BJ (cell line): Measurements from ENCODE around the gene DCP2. TPM values are rescaled to one million over a fixed set of nuclear protein-coding genes. Genes with fewer than 3 reads are reported as not detected.

Experiments
- CTCF ChIA-PET: fragments of 350-600 bp; formaldehyde crosslinking; extraction: SDS; loops from one replicate; lab custom pipeline; 2021; ENCODE audit warnings: antibody characterized with exemption, inconsistent platforms; lab: Yijun Ruan, JAX
- POLR2A ChIA-PET: fragments of 300-600 bp; sonication (Branson Sonifier 250); formaldehyde crosslinking; extraction: SDS; loops from one replicate; lab custom pipeline; 2021; ENCODE audit warnings: antibody characterized with exemption; lab: Charles Lee
- DNase-seq: peaks from one replicate; pipeline ENCODE4 v3.0.0-alpha.2; 2011; ENCODE audit warnings: low read depth
- H3K27me3 ChIP-seq: 2 replicates; pipeline ENCODE4 v1.6.0; 2011; ENCODE audit warnings: low read length; ENCODE audit not compliant: control insufficient read depth, insufficient read depth
- H3K36me3 ChIP-seq: 2 replicates; pipeline ENCODE4 v1.5.1; 2011; ENCODE audit warnings: low read length; ENCODE audit not compliant: control insufficient read depth, insufficient read depth
- H3K4me3 ChIP-seq: 2 replicates; pipeline ENCODE4 v1.5.1; 2011; ENCODE audit warnings: low read depth, mild to moderate bottlenecking, control low read depth, low read length
- CTCF ChIP-seq: IDR thresholded peaks from 2 replicates; pipeline ENCODE4 v1.5.1; 2011; ENCODE audit warnings: low read depth, mild to moderate bottlenecking, control low read depth, inconsistent platforms, low read length, moderate library complexity; ENCODE audit not compliant: insufficient read depth
- polyA plus RNA-seq: library from polyadenylated mRNA; depleted of rRNA; stranded (reverse); fragments of >200 nt; gene quantifications from 2 replicates; pipeline ENCODE4 v1.2.3, GENCODE V29; 2011

The DCP2 gene
- polyA plus RNA-seq, 1 experiment, result 6.4 TPM

GRCh38 chr5:113042491-113043243, 66.1 kb downstream of the DCP2 start:
- ChIA-PET POLR2A (no interaction called here), CTCF (interaction anchor here (0.7 to 1.2 kb wide), 5 partner anchors 9 to 418 kb away, joined by 3 read pairs; no protein-coding TSS in a partner anchor)
- H3K4me3 ChIP-seq, result no peak overlapping the region
- no peak for TF ChIP-seq CTCF
- no peaks in the 10 kb centered on the region for H3K36me3 ChIP-seq
- DNase-seq, result no peak
- no peaks in the 10 kb centered on the region for H3K27me3 ChIP-seq

GRCh38 chr5:113043491-113043931, 66.9 kb downstream of the DCP2 start:
- no peak for DNase-seq
- Histone ChIP-seq H3K27me3 (no peaks in the 10 kb centered on the region), H3K36me3 (no peaks in the 10 kb centered on the region), H3K4me3 (no peak overlapping the region)
- CTCF ChIA-PET, result interaction anchor here (0.9 to 1.1 kb wide), 2 partner anchors 9 to 10 kb away, joined by 3 read pairs; no protein-coding TSS in a partner anchor
- POLR2A ChIA-PET, result no interaction called here
- TF ChIP-seq CTCF, result no peak

GRCh38 chr5:113044776-113045465, 68.3 kb downstream of the DCP2 start:
- TF ChIP-seq CTCF, result no peak
- no peaks in the 10 kb centered on the region for H3K27me3 ChIP-seq
- DNase-seq, result no peak
- H3K4me3 ChIP-seq, result no peak overlapping the region
- POLR2A ChIA-PET, result no interaction called here
- no peaks in the 10 kb centered on the region for H3K36me3 ChIP-seq
- CTCF ChIA-PET, result no interaction called here

- no peak for TF ChIP-seq CTCF
- H3K4me3 ChIP-seq, result no peak overlapping the region
- ChIA-PET CTCF (interaction anchor here (1.2 kb wide), 1 partner anchor 12 kb away, joined by 3 read pairs; no protein-coding TSS in a partner anchor), POLR2A (no interaction called here)
- no peaks in the 10 kb centered on the region for H3K36me3 ChIP-seq
- DNase-seq, result no peak
- H3K27me3 ChIP-seq, result no peaks in the 10 kb centered on the region
Observed at GRCh38 chr5:113047234-113047633, 70.6 kb downstream of the DCP2 start.
